Mucosa of stomach (tissue), 1 donor: ENCODE results near the gene MDH2.
"Not testable (repeated sequence)": the region's sequence is repeated elsewhere in the genome, so short reads cannot be mapped to it uniquely, and the experiment has no call there.

Experiments
- H3K27me3 ChIP-seq: one replicate; pipeline ENCODE4 v1.7.0; 2013; ENCODE audit warnings: mild to moderate bottlenecking, low read length; ENCODE audit not compliant: control insufficient read depth, insufficient read depth
- H3K36me3 ChIP-seq: one replicate; pipeline ENCODE4 v1.7.0; 2013; ENCODE audit warnings: low read length; ENCODE audit not compliant: control insufficient read depth, insufficient read depth
- H3K4me1 ChIP-seq: one replicate; pipeline ENCODE4 v1.7.0; 2013; ENCODE audit warnings: mild to moderate bottlenecking, low read length; ENCODE audit not compliant: control insufficient read depth, insufficient read depth
- H3K4me3 ChIP-seq: one replicate; pipeline ENCODE4 v1.7.0; 2013; ENCODE audit warnings: low read length
- H3K9ac ChIP-seq: one replicate; pipeline ENCODE4 v1.7.0; 2013; ENCODE audit warnings: mild to moderate bottlenecking, low read length, moderate library complexity
- H3K9me3 ChIP-seq: one replicate; pipeline ENCODE4 v1.7.0; 2013; ENCODE audit warnings: mild to moderate bottlenecking, low read length, moderate library complexity; ENCODE audit not compliant: control insufficient read depth
- donor health status: Pancreatic carcinoma.

The MDH2 gene

GRCh38 chr7:76020031-76020714 is 27.7 kb upstream of the MDH2 start:
- H3K4me3 ChIP-seq, result no peak overlapping the region
- H3K27me3 ChIP-seq, result no peaks in the 10 kb centered on the region
- no peak overlapping the region for H3K9ac ChIP-seq
- H3K4me1 ChIP-seq, result peaks cover 4% of the 10 kb centered on the region
- no peaks in the 10 kb centered on the region for H3K9me3 ChIP-seq
- peaks cover 3% of the 10 kb centered on the region for H3K36me3 ChIP-seq

- H3K4me3 ChIP-seq, result no peak overlapping the region
- H3K27me3 ChIP-seq, result no peaks in the 10 kb centered on the region
- H3K4me1 ChIP-seq, result peaks cover 4% of the 10 kb centered on the region
- no peak overlapping the region for H3K9ac ChIP-seq
- H3K36me3 ChIP-seq, result peaks cover 3% of the 10 kb centered on the region
- no peaks in the 10 kb centered on the region for H3K9me3 ChIP-seq
Observed at GRCh38 chr7:76022026-76022780, 25.7 kb upstream of the MDH2 start.

DNA sequence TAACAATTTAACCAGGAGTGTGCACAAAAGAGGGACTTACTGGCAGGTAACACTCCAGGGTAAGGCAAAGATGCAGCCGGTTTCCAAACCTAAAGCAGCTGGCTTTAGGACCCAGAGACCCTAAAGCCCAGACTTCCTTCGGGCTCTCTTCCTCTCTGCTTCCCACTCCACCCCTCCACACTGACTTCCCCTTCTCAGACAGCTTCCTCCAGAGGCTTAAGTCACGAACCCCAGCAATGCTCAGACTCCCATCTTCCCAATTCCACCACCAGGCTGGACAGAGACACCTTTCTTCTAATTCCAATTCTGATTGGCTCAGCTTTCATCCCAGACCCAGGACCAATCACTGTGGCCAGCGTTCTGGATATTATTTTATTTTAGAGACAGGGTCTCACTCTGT is 24.9 kb upstream of the MDH2 start:
- H3K9ac ChIP-seq, result no peak overlapping the region
- peaks cover 3% of the 10 kb centered on the region for H3K36me3 ChIP-seq
- no peaks in the 10 kb centered on the region for H3K9me3 ChIP-seq
- H3K4me3 ChIP-seq, result no peak overlapping the region
- H3K4me1 ChIP-seq, result peaks cover 4% of the 10 kb centered on the region
- H3K27me3 ChIP-seq, result no peaks in the 10 kb centered on the region

DNA sequence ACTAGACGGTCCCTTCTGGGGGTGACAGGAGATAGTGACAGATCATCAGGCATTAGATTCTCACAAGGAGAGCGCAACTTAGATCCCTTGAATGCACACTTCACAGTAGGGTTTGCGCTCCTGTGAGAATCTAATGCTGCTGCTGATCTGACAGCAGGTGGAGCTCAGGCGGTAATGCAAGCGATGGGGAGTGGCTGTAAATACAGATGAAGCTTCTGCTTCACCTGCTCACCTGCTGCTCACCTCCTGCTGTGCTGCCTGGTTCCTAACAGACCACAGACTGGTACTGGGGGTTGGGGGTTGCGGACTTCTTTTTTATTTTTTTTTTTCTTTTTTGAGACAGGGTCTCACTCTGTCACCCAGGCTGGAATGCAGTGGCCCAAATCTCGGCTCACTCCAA is 18.2 kb upstream of the MDH2 start:
- H3K36me3 ChIP-seq, H3K4me3 ChIP-seq, H3K9me3 ChIP-seq, H3K4me1 ChIP-seq, H3K27me3 ChIP-seq, H3K9ac ChIP-seq: not testable (repeated sequence)

GRCh38 chr7:76031964-76032363 is 15.9 kb upstream of the MDH2 start:
- Histone ChIP-seq H3K4me1 (no peaks in the 10 kb centered on the region), H3K4me3 (no peak overlapping the region), H3K9me3 (no peaks in the 10 kb centered on the region), H3K27me3 (no peaks in the 10 kb centered on the region), H3K36me3 (no peaks in the 10 kb centered on the region), H3K9ac (no peak overlapping the region)

DNA sequence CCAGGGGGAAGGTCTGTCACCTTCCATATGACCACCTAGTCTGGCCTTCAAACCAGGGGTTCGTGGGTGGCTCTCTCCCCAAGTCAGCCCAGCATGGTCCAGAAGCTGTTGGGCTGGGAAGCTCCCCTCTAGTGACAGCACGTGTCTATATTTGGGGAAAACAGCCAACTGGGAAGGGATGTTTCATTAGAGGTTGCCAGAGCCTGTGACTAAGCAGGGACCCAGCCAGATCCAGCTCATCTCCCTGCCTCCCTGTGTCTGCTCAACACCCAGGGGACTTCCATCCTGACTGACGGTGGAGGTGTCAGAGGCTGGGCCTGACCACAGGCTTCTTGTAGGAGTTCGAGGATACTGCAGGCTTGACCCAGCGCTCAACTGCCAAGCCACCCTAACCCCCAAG is 10.6 kb upstream of the MDH2 start:
- no peaks in the 10 kb centered on the region for H3K36me3 ChIP-seq
- no peaks in the 10 kb centered on the region for H3K4me1 ChIP-seq
- H3K9me3 ChIP-seq, result no peaks in the 10 kb centered on the region
- H3K9ac ChIP-seq, result no peak overlapping the region
- H3K4me3 ChIP-seq, result no peak overlapping the region
- no peaks in the 10 kb centered on the region for H3K27me3 ChIP-seq

GRCh38 chr7:76040126-76040525 is 7.8 kb upstream of the MDH2 start:
- no peak overlapping the region for H3K9ac ChIP-seq
- no peaks in the 10 kb centered on the region for H3K9me3 ChIP-seq
- H3K4me3 ChIP-seq, result no peak overlapping the region
- no peaks in the 10 kb centered on the region for H3K36me3 ChIP-seq
- no peaks in the 10 kb centered on the region for H3K4me1 ChIP-seq
- no peaks in the 10 kb centered on the region for H3K27me3 ChIP-seq

DNA sequence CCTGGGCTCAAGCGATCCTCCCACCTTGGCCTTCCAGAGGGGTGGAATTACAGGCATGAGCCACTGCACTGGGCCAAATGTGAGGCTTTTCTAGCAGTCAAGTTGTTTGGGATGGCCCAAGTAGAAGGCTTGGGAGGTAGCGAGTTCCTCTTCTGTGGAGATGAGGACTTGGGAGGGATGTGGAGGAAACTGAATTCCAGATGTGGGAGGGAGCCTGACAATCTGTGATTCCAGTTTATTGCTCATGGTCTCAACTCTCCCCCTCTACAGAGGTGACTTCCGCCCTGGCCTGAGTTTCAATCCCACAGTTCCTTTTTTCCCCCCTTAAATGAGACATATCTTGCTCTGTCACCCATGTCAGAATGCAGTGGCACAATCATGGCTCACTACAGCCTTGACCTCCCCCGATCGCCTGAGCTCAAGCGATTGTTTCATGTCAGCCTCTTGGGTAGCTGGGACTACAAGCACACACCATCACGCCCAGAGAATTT is 3.5 kb upstream of the MDH2 start:
- no peaks in the 10 kb centered on the region for H3K9me3 ChIP-seq
- no peak overlapping the region for H3K9ac ChIP-seq
- no peaks in the 10 kb centered on the region for H3K4me1 ChIP-seq

DNA sequence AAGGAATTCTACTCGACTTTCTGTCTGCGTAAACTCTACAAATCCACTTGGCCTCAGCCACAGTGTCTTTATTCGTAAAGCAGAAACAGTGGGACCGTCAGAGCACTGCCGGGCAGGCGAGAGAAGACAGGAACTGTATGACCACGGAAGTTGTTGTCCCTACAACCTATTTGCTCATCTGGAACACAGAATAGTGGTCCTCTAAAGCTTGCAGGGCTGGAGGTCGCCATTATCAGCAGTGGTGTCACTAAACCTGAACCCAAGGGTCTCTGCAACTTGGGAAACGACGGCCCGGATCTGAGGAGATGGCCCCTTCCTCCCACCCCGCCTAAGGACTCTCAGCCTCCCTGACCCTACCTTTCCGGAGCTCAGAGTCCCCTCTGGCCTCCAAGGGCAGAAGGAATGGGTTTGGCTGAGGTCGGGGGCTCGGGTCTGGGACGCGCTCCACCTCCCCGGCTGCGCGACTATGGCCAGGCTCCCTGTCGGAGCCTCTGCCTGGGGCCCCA is 548 bp upstream of the MDH2 start:
- Histone ChIP-seq H3K9ac (peak overlapping the region; percentile 92), H3K36me3 (no peaks in the 10 kb centered on the region), H3K9me3 (no peaks in the 10 kb centered on the region), H3K4me1 (no peaks in the 10 kb centered on the region), H3K4me3 (peak overlapping the region; percentile 91), H3K27me3 (no peaks in the 10 kb centered on the region)

More for the DNA sequence above, 3.5 kb upstream of the MDH2 start:
- Histone ChIP-seq H3K4me3 (no peak overlapping the region), H3K36me3 (no peaks in the 10 kb centered on the region), H3K27me3 (no peaks in the 10 kb centered on the region)

GRCh38 chr7:76048668-76048988 is 722 bp downstream of the MDH2 start:
- H3K4me3 ChIP-seq, result peak overlapping the region; percentile 91
- no peaks in the 10 kb centered on the region for H3K27me3 ChIP-seq
- no peaks in the 10 kb centered on the region for H3K9me3 ChIP-seq
- peak overlapping the region; percentile 92 for H3K9ac ChIP-seq
- no peaks in the 10 kb centered on the region for H3K36me3 ChIP-seq
- no peaks in the 10 kb centered on the region for H3K4me1 ChIP-seq

DNA sequence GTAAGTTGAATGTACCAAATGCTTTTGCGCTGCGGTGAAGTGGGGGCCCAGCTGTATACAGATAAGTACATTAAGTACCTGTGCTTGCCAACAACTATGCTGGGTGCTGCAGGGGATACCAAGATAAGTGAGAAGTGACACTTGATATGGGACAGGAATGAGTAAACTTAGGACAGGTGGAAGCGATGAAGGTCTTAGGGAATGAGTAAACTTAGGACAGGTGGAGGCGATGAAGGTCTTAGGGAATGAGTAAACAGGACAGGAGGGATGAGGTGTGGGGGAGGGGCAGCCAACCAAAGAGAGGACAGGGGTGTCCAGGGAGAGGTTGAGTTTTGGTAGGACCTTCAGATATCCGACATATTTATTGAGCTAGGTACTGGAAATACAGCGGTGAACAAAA is 1.4 kb downstream of the MDH2 start:
- H3K36me3 ChIP-seq, result no peaks in the 10 kb centered on the region
- H3K9ac ChIP-seq, result peak overlapping the region; percentile 92
- no peaks in the 10 kb centered on the region for H3K9me3 ChIP-seq
- no peaks in the 10 kb centered on the region for H3K4me1 ChIP-seq
- no peak overlapping the region for H3K4me3 ChIP-seq
- H3K27me3 ChIP-seq, result no peaks in the 10 kb centered on the region

DNA sequence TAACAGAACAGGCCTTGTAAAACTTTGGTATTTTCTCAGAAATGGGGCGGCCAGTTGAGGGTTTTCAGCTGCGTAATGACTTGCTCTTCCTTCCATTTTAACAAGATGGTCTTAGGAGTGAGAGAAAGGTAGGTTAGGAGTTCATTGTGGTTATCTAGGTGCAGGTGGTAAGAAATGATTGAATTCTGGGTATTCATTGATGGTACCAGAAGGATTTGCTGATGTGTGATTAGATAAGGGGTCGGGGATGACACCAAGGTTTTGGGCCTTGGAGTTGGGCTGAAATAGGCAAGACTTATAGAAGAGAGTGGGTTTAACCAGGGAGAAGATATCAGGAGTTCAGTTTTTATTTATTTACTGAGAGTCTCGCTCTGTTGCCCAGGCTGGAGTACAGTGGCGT is 2.6 kb downstream of the MDH2 start:
- peaks cover 6% of the 10 kb centered on the region for H3K4me1 ChIP-seq
- H3K36me3 ChIP-seq, result no peaks in the 10 kb centered on the region
- no peak overlapping the region for H3K9ac ChIP-seq

More for the DNA sequence above, 2.6 kb downstream of the MDH2 start:
- no peaks in the 10 kb centered on the region for H3K27me3 ChIP-seq
- no peaks in the 10 kb centered on the region for H3K9me3 ChIP-seq
- no peak overlapping the region for H3K4me3 ChIP-seq
